GOT3 (cell line): ENCODE data around the gene BDNF.
"Not testable (repeated sequence)": the region's sequence is repeated elsewhere in the genome, so short reads cannot be mapped to it uniquely, and the experiment has no call there.

ENCODE experiments used
- DNase-seq: peaks from one replicate; lab custom pipeline; 2025; ENCODE audit warnings: mixed read lengths; lab: John Stamatoyannopoulos, UW

BDNF gene

GRCh38 chr11:27700351-27701301 lies at the start of gene BDNF:
Gene BDNF, minus strand, starts transcription at chr11:27700455. Its CDS starts 41,891 bp downstream, at chr11:27658564.
- DNase-seq = peak; percentile 48

- no peak for DNase-seq
Measured at GRCh38 chr11:27740362-27741013, 40.2 kb upstream of the BDNF start.

- DNase-seq = no peak
Measured at GRCh38 chr11:27735281-27735680, 35.0 kb upstream of the BDNF start.

DNA sequence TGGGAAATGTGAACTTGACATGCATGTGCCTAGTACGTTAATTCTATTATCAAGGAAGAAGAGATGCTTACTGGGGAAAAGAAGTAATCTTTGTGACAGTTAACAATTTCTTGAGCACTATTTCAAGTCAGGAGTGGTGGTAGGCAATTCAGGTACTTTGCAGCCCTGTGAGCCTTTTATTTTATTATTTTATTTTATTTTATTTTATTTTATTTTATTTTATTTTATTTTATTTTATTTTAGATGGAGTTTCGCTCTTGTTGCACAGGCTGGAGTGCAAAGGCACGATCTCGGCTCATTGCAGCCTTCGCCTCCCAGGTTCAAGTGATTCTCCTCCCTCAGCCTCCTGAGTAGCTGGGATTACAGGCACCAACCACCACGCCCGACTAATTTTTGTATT lies 31.5 kb upstream of the BDNF start:
- DNase-seq = not testable (repeated sequence)

DNA sequence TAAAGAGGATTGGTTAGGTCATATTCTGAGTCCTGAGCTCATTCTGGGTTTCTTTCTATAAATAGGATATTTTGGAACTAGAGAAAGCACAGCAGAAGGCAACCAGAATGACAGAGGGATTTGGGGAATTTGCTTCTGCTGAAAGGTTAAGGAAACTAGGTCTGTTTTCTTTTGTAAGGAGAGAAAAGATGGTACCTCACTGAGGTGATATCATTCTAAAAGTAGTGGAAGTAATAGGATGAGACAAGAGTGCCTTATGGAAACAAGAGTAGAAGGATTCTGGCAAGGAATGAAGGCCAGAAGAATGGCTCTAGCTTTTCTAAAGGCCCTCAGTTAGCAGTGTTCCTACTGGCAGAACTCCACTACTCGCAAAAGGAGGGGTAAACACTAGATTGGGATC lies 26.7 kb upstream of the BDNF start:
- DNase-seq = no peak

GRCh38 chr11:27723687-27724086 lies 23.4 kb upstream of the BDNF start:
- no peak for DNase-seq

DNA sequence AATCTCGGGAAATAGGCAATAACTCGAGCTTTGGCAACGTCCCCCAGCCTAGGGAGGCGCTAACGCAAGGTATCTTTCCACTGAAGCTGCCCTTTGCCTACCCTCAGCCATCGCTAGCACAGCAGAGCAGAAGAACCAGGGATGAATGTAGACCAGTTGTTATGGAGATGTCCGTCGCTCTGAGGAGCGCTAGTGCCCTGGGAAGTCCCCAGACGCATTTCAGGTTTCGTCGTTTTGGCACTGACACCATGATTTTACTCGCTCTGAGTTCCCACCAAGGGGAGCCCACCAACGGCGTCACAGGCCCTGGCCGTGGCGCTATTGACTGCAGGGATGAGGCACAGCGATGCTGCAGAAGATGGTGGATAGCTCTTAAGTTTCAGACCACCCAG lies 22.7 kb upstream of the BDNF start:
- DNase-seq = no peak

DNA sequence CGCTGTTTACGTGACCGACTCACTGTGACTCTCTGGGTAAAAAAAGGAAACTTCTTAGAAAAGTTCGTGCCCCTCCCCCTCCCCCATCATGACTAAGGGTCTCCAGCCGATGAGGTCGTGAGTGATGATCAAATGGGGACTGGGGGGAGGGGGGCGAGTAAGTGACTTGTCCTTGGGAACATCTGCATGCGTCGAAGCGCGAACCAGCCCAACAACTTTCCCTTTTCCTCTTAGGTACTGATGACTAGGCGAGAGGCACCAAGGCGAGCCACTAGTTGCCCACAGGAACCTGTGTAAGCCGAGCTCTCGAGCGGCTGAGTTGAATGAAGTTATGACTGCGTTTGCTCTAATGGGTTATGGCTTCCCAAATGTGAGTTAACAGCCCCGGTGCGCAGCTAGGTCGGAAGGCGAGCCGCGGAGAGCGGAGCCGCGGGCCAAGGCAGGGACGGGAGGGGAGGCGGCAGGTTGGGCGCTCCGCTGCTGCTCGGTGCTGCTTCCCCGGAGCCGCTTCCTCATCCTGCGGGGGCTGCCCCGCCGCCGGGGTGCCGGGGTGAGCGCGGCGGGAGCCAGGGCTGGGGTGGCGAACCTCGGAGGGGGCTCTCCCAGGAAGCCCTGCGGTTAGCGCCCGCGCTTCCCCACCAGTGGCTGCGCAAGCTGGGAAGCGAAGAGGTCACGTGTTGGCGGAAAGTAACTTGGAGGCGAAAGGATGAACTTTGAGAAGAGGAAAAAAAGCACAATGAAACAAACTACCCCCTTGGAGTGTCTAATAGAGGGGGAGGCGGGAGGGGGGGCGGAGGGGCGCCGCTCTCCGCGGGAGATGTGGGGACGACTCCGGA lies 22.1 kb upstream of the BDNF start:
- DNase-seq = no peak

DNA sequence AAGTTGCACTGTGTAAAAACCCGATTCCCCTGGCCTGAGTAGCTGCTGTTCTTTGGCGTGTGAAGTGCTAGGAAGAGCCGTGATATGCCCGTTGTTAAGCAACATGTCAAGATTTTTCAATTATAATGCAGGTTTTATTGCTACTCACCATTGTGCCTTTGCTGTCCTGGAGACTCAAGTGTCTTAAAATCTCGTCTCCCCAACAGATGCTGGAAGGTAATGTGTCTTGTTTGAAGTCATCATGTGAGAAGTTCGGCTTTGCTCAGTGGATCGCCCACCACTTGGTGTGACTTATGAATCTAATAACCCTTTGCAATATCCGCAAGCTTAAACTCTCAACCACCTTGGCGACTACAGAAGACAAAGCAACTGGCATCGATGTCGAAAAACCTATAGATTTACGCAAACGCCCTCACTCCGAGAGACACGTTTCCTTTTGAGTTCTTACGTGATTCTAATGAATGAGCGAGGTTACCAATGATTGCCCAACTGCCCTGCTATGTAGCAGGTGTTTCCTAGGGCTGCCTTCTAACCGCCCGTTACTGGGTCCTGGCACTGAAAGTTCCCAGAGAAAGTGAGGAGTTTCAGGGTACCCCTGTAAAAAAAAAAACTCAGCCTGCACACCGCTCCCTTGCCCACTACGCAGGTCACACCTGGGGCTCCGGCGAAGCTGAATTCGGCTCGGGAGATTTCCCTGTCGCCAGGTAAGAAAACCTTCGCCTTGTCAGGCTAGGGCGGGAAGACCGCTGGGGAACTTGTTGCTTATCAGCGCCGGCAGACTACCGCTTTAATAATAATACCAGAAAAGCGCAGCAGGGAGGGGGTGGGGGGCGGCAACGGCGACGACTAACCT lies 21.2 kb upstream of the BDNF start:
- no peak for DNase-seq

- DNase-seq = no peak
Measured at GRCh38 chr11:27720277-27720830, 20.1 kb upstream of the BDNF start.

DNA sequence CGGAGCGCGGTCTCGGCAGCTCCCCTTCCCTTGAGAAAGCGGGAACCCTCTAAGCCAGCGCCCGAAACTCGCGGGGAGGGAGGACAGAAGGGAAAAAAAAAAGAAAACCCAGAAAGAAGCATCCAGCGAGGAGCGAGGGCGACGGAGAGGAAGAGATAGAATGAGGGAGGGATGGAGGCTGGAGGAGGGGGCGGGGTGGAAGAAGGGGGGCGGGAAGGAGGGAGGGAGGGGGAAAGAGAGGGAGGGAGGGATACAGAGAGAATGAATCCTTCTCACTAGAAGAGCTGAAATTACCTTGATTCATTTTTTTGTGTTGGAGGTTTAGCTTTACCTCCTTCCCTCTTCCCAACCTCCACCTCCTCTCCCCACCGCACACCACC lies 19.3 kb upstream of the BDNF start:
- DNase-seq = no peak

DNA sequence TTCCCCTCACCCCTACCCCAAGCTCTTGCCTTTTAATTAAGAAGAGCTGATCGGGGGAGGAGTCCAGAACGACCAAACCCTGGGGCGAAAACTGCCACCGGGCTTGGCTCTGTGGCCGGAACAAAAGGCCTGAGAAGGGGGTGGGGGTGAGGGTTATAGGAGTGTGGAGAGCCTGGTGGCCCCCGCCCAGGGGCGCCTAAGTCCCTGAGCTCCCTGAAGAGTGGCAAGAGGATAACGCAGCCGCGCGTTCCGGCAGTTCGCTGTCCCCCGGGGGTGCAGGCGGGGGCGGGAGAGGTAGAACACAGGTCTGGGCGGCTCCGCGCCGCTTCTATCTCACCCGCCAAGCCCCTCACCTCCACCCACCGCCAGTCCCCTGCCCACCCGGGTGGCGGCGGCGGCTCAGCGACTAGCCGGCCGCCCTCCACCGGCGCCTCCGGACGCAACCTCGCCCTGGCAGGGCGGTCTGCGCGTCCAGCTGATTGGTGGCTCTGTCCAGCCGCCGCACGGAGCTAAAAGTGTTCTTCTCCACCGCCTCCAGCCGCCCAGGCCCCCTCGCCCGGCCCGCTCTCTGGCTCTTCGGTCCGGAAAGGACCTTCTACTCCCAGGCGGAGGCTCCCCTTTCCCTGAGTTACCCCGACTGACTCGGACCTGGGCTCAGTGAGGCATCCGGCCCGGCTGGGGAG lies 18.7 kb upstream of the BDNF start:
- DNase-seq = no peak

- peak; percentile 48 for DNase-seq
Measured at GRCh38 chr11:27718346-27718862, 18.1 kb upstream of the BDNF start.

- DNase-seq = no peak
Measured at GRCh38 chr11:27717801-27718229, 17.6 kb upstream of the BDNF start.

DNA sequence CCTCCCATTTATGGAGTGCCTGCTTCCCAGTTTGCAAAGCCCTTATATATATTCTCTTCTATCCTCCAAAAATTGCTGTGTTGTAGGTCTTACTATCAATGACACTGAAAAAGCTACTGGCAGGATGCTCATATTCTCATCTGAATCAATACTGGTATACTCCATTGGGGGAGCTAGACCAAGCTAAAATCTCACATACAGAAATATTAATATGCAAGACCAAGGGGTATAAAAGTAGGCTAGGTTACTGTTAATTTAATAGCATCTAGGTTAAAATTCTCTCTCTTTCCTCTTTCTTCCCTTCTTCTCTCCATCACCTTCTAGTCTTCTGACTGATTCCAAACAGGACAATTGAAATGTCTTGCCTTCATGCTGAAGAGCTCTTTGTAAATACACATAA lies 17.1 kb upstream of the BDNF start:
- DNase-seq = no peak

DNA sequence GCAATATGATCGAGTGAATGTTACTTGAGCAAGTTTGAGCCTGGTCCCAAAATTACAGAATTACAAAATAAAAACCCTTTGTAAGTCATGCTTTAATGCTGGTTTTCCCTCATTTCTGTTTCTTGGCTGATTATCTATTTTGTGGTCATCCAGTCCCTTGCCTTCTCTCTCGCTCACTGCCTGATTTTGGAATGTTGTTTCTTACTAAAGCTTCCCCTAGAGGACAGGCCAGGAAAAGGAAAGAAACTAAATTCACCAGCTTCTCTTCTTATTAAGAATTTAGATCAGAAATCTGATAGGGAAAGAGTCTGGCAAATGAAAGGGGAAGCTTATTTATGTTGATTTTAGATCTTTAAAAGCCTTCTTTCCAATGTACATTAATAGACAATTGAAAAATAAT lies 16.6 kb upstream of the BDNF start:
- DNase-seq = no peak

GRCh38 chr11:27716216-27716615 lies 16.0 kb upstream of the BDNF start:
- no peak for DNase-seq

DNA sequence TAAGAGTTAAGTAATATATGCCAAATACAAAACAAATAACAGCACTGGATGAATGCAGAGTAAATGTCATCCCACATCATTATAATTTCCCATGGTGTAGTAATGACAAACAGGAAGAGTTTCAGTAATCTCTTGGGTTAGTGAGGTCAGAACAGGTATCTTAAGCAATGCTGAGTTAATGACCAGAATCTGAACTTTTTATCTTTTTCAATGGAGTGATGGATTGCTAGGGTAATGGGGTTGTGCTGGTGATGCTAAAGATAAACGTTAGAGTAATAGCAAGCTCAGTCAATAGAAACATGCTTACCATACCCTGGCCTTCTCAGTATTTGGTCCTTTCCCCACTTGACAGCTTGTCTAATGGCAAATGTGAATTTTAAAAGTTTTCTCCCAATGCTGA lies 11.5 kb upstream of the BDNF start:
- no peak for DNase-seq

- no peak for DNase-seq
Measured at GRCh38 chr11:27710536-27710935, 10.3 kb upstream of the BDNF start.

- no peak for DNase-seq
Measured at GRCh38 chr11:27707676-27708075, 7.4 kb upstream of the BDNF start.
